Measurements from ENCODE around the gene EXOC2. TPM values are rescaled to one million over a fixed set of nuclear protein-coding genes. Genes with fewer than 3 reads are reported as not detected.

EXOC2 gene
- total RNA-seq, 1 donor from 2014 or later = 29.2 TPM

- Histone ChIP-seq H3K27me3 (ENCODE audit: control insufficient read depth, insufficient read depth, low read length) (peaks cover 4% of the 10 kb centered on the region), H3K4me3 (ENCODE audit: low read depth, low read length) (no peak overlapping the region), H3K36me3 (ENCODE audit: control insufficient read depth, insufficient read depth, low read length) (no peaks in the 10 kb centered on the region)
- DNase-seq (ENCODE audit: low read depth) = no peak
- no peak for FAIRE-seq
- no peak for TF ChIP-seq CTCF (IDR thresholded peaks at IDR 0.05; ENCODE audit: insufficient read depth, low read length, severe bottlenecking)
Measured at GRCh38 chr6:467111-467510, 225.8 kb downstream of the EXOC2 start.

GRCh38 chr6:466564-466963, 226.4 kb downstream of the EXOC2 start:
- DNase-seq (ENCODE audit: low read depth) (no peak), FAIRE-seq (no peak)
- Histone ChIP-seq H3K4me3 (ENCODE audit: low read depth, low read length) (no peak overlapping the region), H3K36me3 (ENCODE audit: control insufficient read depth, insufficient read depth, low read length) (no peaks in the 10 kb centered on the region), H3K27me3 (ENCODE audit: control insufficient read depth, insufficient read depth, low read length) (peaks cover 4% of the 10 kb centered on the region)
- no peak for TF ChIP-seq CTCF (IDR thresholded peaks at IDR 0.05; ENCODE audit: insufficient read depth, low read length, severe bottlenecking)

- TF ChIP-seq CTCF (IDR thresholded peaks at IDR 0.05; ENCODE audit: insufficient read depth, low read length, severe bottlenecking) = no peak
- DNase-seq (ENCODE audit: low read depth) = no peak
- H3K36me3 ChIP-seq (ENCODE audit: control insufficient read depth, insufficient read depth, low read length) = no peaks in the 10 kb centered on the region
- FAIRE-seq = no peak
- peaks cover 4% of the 10 kb centered on the region for H3K27me3 ChIP-seq (ENCODE audit: control insufficient read depth, insufficient read depth, low read length)
- no peak overlapping the region for H3K4me3 ChIP-seq (ENCODE audit: low read depth, low read length)
Measured at GRCh38 chr6:465531-466348, 227.2 kb downstream of the EXOC2 start.

- Histone ChIP-seq H3K27me3 (ENCODE audit: control insufficient read depth, insufficient read depth, low read length) (peaks cover 2% of the 10 kb centered on the region), H3K4me3 (ENCODE audit: low read depth, low read length) (no peak overlapping the region), H3K36me3 (ENCODE audit: control insufficient read depth, insufficient read depth, low read length) (no peaks in the 10 kb centered on the region)
- no peak for TF ChIP-seq CTCF (IDR thresholded peaks at IDR 0.05; ENCODE audit: insufficient read depth, low read length, severe bottlenecking)
- no peak for FAIRE-seq
- no peak for DNase-seq (ENCODE audit: low read depth)
Measured at GRCh38 chr6:456887-457286, 236.1 kb downstream of the EXOC2 start.

- Histone ChIP-seq H3K36me3 (ENCODE audit: control insufficient read depth, insufficient read depth, low read length) (no peaks in the 10 kb centered on the region), H3K4me3 (ENCODE audit: low read depth, low read length) (no peak overlapping the region), H3K27me3 (ENCODE audit: control insufficient read depth, insufficient read depth, low read length) (peaks cover 2% of the 10 kb centered on the region)
- FAIRE-seq = no peak
- no peak for TF ChIP-seq CTCF (IDR thresholded peaks at IDR 0.05; ENCODE audit: insufficient read depth, low read length, severe bottlenecking)
- no peak for DNase-seq (ENCODE audit: low read depth)
Measured at GRCh38 chr6:456358-456867, 236.5 kb downstream of the EXOC2 start.
